HTR-8/SVneo (cell line): Measurements from ENCODE around the gene NDUFA9.

Experiments
- DNase-seq: peaks from one replicate; pipeline ENCODE4 v3.0.0; 2011; ENCODE audit warnings: low spot score, mixed read lengths; ENCODE audit not compliant: insufficient read length
- FAIRE-seq: peaks from 2 replicates; lab custom pipeline; 2011; peaks lifted over from hg19 to GRCh38; lab: Jason Lieb, UNC

NDUFA9 gene

DNA sequence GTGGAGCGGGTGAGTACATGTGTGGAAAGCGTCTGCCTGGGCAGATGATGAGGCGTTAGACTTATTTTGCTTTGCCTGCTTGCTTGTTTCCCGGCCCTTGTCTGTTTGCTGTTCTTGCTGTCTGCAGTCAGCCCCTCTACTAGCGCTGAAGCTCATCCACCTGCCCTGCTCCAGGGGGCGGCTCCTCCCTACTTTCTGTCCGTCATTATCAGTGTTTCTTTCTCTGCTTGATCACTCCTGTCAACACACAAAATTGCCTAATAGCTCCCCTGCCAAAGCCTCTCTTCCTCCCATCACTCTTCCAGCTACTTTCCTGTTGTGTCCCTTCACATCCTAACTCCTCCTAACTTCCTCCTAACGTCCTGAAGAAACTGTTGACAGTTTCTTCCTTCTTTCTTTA, 36.4 kb downstream of the NDUFA9 start:
- no peak for FAIRE-seq

DNA sequence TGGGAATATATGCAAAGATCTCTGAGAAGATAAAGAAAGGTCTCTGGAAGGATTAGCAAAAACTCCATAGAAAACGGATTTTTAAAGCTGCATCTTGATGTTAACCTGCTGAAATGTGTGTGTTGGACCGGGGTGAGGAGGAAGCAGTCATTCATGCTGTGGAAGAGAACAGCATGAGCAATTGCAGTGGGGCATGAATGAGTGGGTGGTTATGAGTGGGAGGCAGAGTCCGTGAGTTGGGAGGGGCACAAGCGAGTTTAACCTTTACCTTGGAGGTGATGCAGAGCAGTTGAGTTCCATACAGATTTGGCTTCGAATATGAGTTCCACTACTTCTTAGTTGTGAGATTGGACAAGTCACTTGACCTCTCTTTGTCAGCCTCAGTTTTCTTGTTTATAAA, 41.8 kb downstream of the NDUFA9 start:
- no peak for FAIRE-seq
- DNase-seq = no peak

More for the DNA sequence above, 36.4 kb downstream of the NDUFA9 start:
- no peak for DNase-seq
